AG09309 (cell line): Measurements from ENCODE around the gene SGK1.
"Not testable (repeated sequence)": the region's sequence is repeated elsewhere in the genome, so short reads cannot be mapped to it uniquely, and the experiment has no call there.

ENCODE experiments used
- DNase-seq: peaks from one replicate; pipeline ENCODE4 v3.0.0-alpha.2; 2010; ENCODE audit warnings: low read depth
- H3K4me3 ChIP-seq: 2 replicates; pipeline ENCODE4 v1.5.1; 2011; ENCODE audit warnings: mild to moderate bottlenecking, low read depth, low read length, moderate library complexity; ENCODE audit not compliant: control insufficient read depth
- CTCF ChIP-seq: IDR thresholded peaks from 2 replicates; pipeline ENCODE4 v1.5.1; 2011; ENCODE audit warnings: mild to moderate bottlenecking, low read depth, low read length, inconsistent platforms; ENCODE audit not compliant: insufficient read depth, control insufficient read depth; ENCODE audit errors: missing control alignments

SGK1 gene

GRCh38 chr6:134307870-134308269 lies 10.0 kb downstream of the SGK1 start:
- no peak for TF ChIP-seq CTCF
- no peak overlapping the region for H3K4me3 ChIP-seq
- no peak for DNase-seq

GRCh38 chr6:134307075-134307474 lies 10.8 kb downstream of the SGK1 start:
- no peak for TF ChIP-seq CTCF
- H3K4me3 ChIP-seq: no peak overlapping the region
- DNase-seq: no peak

- not testable (repeated sequence) for DNase-seq, H3K4me3 ChIP-seq
Observed at GRCh38 chr6:134304381-134304780, 13.5 kb downstream of the SGK1 start.

- TF ChIP-seq CTCF: no peak
- DNase-seq: no peak
- no peak overlapping the region for H3K4me3 ChIP-seq
Observed at GRCh38 chr6:134303891-134304290, 14.0 kb downstream of the SGK1 start.

GRCh38 chr6:134299236-134299635 lies 18.7 kb downstream of the SGK1 start:
- no peak for TF ChIP-seq CTCF
- H3K4me3 ChIP-seq: no peak overlapping the region
- no peak for DNase-seq

GRCh38 chr6:134296762-134297161 lies 21.1 kb downstream of the SGK1 start:
- no peak for TF ChIP-seq CTCF
- DNase-seq: no peak

GRCh38 chr6:134295953-134296553 lies 21.9 kb downstream of the SGK1 start:
- DNase-seq: peak; percentile 99

More at GRCh38 chr6:134296762-134297161, 21.1 kb downstream of the SGK1 start:
- no peak overlapping the region for H3K4me3 ChIP-seq

More at GRCh38 chr6:134295953-134296553, 21.9 kb downstream of the SGK1 start:
- H3K4me3 ChIP-seq: no peak overlapping the region
- no peak for TF ChIP-seq CTCF
